ENCODE data around the gene SLC35A4.
A peak's percentile ranks its signal among the peaks of the same experiment; 100 is the strongest.

The SLC35A4 gene

GRCh38 chr5:140569197-140569596 is 4.6 kb downstream of the SLC35A4 start:
- DNase-seq (ENCODE audit: low read depth in 2 of 2): no peak

GRCh38 chr5:140570058-140570457 is 5.4 kb downstream of the SLC35A4 start:
- H3K4me3 ChIP-seq (replicated peaks in 1 of 2; ENCODE audit: low read depth in 2 of 2, low read length in 2 of 2): no peak overlapping the region
- TF ChIP-seq CTCF (IDR thresholded peaks at IDR 0.05; ENCODE audit: low read depth, low read length): no peak
- DNase-seq (ENCODE audit: low read depth in 2 of 2): no peak

More at GRCh38 chr5:140569197-140569596, 4.6 kb downstream of the SLC35A4 start:
- H3K4me3 ChIP-seq (replicated peaks in 1 of 2; ENCODE audit: low read depth in 2 of 2, low read length in 2 of 2): no peak overlapping the region
- no peak for TF ChIP-seq CTCF (IDR thresholded peaks at IDR 0.05; ENCODE audit: low read depth, low read length)

GRCh38 chr5:140570488-140570887 is 5.9 kb downstream of the SLC35A4 start:
- H3K4me3 ChIP-seq (replicated peaks in 1 of 2; ENCODE audit: low read depth in 2 of 2, low read length in 2 of 2): no peak overlapping the region
- no peak for DNase-seq (ENCODE audit: low read depth in 2 of 2)
- TF ChIP-seq CTCF (IDR thresholded peaks at IDR 0.05; ENCODE audit: low read depth, low read length): no peak

- no peak overlapping the region for H3K4me3 ChIP-seq (replicated peaks in 1 of 2; ENCODE audit: low read depth in 2 of 2, low read length in 2 of 2)
- no peak for DNase-seq (ENCODE audit: low read depth in 2 of 2)
- no peak for TF ChIP-seq CTCF (IDR thresholded peaks at IDR 0.05; ENCODE audit: low read depth, low read length)
These were observed 6.5 kb downstream of the SLC35A4 start for GRCh38 chr5:140571105-140571504.

GRCh38 chr5:140573683-140574082 is 9.1 kb downstream of the SLC35A4 start:
- no peak for DNase-seq (ENCODE audit: low read depth in 2 of 2)
- TF ChIP-seq CTCF (IDR thresholded peaks at IDR 0.05; ENCODE audit: low read depth, low read length): no peak
- no peak overlapping the region for H3K4me3 ChIP-seq (replicated peaks in 1 of 2; ENCODE audit: low read depth in 2 of 2, low read length in 2 of 2)

- DNase-seq (ENCODE audit: low read depth in 2 of 2): peak in 1 of 2 donors; percentile 88
- no peak overlapping the region for H3K4me3 ChIP-seq (replicated peaks in 1 of 2; ENCODE audit: low read depth in 2 of 2, low read length in 2 of 2)
- TF ChIP-seq CTCF (IDR thresholded peaks at IDR 0.05; ENCODE audit: low read depth, low read length): no peak
These were observed 9.5 kb downstream of the SLC35A4 start for GRCh38 chr5:140574165-140574564.

- peak; percentile 75 to 78 for DNase-seq (ENCODE audit: low read depth in 2 of 2)
- peak; percentile 69 for TF ChIP-seq CTCF (IDR thresholded peaks at IDR 0.05; ENCODE audit: low read depth, low read length)
- H3K4me3 ChIP-seq (replicated peaks in 1 of 2; ENCODE audit: low read depth in 2 of 2, low read length in 2 of 2): no peak overlapping the region
These were observed 10.7 kb downstream of the SLC35A4 start for GRCh38 chr5:140575309-140575708.
